ENCODE measurements around the gene ZNF398.

GRCh38 chr7:149136118-149136517, 11.1 kb upstream of the ZNF398 start:
- TF ChIP-seq CTCF (IDR thresholded peaks at IDR 0.05) (no peak), POLR2A (IDR thresholded peaks at IDR 0.05) (no peak)
